Measurements from ENCODE around the gene TSSK6. TPM values are rescaled to one million over a fixed set of nuclear protein-coding genes. Genes with fewer than 3 reads are reported as not detected.

TSSK6 gene
- total and polyA plus RNA-seq, 4 experiments from 2014 or later, result 1.1 to 10.4 (median 5.8) TPM

DNA sequence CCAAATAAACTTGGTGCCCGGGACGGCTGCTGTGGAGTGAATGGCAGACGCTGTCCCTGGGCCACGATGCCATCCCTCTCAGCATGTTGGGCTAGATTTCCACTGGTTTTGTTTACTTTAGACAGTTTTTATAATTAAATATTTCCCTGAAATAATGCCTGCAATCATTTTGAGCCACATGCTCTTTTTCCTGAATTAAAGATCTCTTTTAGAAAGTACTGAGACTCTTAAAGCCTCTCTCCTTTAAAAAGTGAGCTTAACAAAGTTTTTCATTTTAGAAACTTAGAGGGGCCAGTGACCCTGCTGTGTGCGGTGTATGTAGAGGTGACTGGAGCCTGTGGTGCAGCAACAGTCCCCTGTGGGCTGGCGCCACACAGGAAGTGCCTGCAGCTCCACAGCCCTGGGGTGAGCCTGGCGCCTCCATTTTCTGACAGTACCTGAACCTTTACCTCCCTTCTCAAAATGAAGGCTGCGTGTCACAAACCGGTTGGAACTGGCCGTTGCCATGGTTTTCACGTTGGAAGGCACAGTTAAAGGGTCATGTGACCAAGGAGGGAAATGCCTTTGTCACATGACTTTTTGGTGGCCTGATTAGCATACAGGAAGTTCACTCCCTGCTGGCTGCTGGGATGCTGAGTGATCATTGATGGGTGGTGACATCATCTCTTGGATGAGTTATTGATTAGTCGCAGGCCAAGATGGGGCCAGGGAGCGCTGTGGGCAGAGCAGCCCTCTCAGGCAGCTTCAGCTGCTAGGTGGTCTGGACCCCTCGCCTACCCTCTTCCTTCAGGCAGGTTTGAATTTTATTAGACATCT, 26.3 kb downstream of the TSSK6 start:
- Mint-ChIP-seq H3K4me3 (peak overlapping the region; percentile 68 to 87 (median 78)), H3K27ac (peak overlapping the region; percentile 98 to 100 (median 100)), H3K36me3 (peaks cover 10 to 27% of the 10 kb centered on the region in 2 donors), H3K27me3 (no peaks in the 10 kb centered on the region), H3K9me3 (no peaks in the 10 kb centered on the region), H3K4me1 (peaks cover 29 to 67% (median 47%) of the 10 kb centered on the region in 4 donors)
- ChIA-PET POLR2A (ENCODE audit: partially characterized antibody) (interaction anchor here (0.7 to 5.7 kb wide), 24 partner anchors 10 to 303 kb away, joined by 3 to 134 read pairs (median 6); partner anchors contain the start of genes BORCS8, GATAD2A, NDUFA13 and RFXANK), CTCF (ENCODE audit: partially characterized antibody) (interaction anchor here (0.6 to 10.9 kb wide), 14 partner anchors 17 to 264 kb away, joined by 3 to 287 read pairs (median 12); partner anchors contain the start of gene GATAD2A)
- no peaks in the 10 kb centered on the region for H3K9me3 ChIP-seq (ENCODE audit: control insufficient read depth in 1 of 2, low read length in 2 of 2)
- H3K36me3 ChIP-seq (ENCODE audit: insufficient read depth, low read length), result peaks cover 16% of the 10 kb centered on the region
- H3K4me3 ChIP-seq (ENCODE audit: low read length in 2 of 2), result peak overlapping the region; percentile 9 to 37
- no peaks in the 10 kb centered on the region for H3K27me3 ChIP-seq (ENCODE audit: insufficient read depth, low read length)
- H3K27ac ChIP-seq (ENCODE audit: low read depth, low read length), result peak overlapping the region; percentile 80
- intact Hi-C loops (cut with micrococcal nuclease), result loop anchor here (1.0 to 5.0 kb wide), 6 partner anchors 27 to 169 kb away; partner anchors contain the start of genes GATAD2A, MAU2, NDUFA13 and SUGP1
- H3K4me1 ChIP-seq (ENCODE audit: insufficient read depth, low read length), result peaks cover 54% of the 10 kb centered on the region
- DNase-seq, result peak; percentile 93 to 99 (median 95)

DNA sequence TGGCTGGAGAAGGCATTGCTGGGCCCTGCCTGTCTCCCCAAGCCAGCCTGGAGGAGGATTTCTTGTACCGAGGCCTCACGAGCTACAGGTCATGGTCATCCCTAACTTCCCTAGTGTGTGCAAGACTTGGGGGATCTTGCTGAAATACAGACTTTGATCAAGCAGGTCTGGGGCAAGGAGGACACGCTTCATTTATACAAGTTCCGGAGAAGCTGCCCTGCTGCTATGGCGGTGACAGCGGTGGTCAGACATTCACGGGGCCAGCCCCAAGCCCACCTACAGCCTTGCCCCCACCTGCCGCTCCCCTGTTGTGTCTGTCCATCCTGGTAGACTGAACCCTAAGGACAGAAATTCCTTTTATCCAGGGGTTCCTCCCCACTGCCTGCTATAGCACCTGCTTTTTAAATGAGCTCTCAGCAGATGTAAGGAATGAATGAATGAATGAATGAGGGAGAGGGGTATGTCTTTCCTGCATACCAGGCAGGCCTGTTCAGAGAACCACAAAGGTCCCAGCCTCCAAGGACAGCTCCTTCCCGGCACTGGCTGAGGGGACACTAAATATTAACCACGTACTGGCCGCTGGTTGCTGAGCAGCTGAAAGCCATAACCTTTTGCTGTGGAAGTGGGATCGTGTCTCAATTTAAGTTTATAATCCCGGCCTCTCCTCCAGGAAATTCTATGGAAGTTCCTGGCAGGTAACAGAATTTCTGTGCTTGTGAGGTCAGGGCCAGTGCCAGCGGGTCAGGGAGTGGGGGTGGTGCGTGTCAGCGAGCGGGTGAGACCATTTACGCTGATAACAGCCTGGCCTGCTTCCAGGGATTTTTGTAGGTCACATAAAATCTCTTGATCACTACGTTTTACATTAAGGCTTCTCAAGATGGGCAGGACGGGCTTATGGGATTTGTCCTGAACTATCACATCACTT, 27.1 kb downstream of the TSSK6 start:
- ChIA-PET CTCF (ENCODE audit: partially characterized antibody) (interaction anchor here (0.6 to 10.9 kb wide), 10 partner anchors 13 to 263 kb away, joined by 3 to 287 read pairs (median 10); partner anchors contain the start of gene GATAD2A), POLR2A (ENCODE audit: partially characterized antibody) (interaction anchor here (0.6 to 5.7 kb wide), 21 partner anchors 10 to 180 kb away, joined by 3 to 134 read pairs (median 5); partner anchors contain the start of genes GATAD2A, NDUFA13, TSSK6 and ZNF101)
- Histone ChIP-seq H3K9me3 (ENCODE audit: control insufficient read depth in 1 of 2, low read length in 2 of 2) (no peaks in the 10 kb centered on the region), H3K36me3 (ENCODE audit: insufficient read depth, low read length) (peaks cover 11% of the 10 kb centered on the region), H3K27me3 (ENCODE audit: insufficient read depth, low read length) (no peaks in the 10 kb centered on the region), H3K27ac (ENCODE audit: low read depth, low read length) (peak overlapping the region; percentile 80), H3K4me1 (ENCODE audit: insufficient read depth, low read length) (peaks cover 54% of the 10 kb centered on the region), H3K4me3 (ENCODE audit: low read length in 2 of 2) (peak overlapping the region; percentile 9 to 26)
- peak in 1 of 5 donors; percentile 6 for DNase-seq
- H3K4me3 Mint-ChIP-seq, result peak overlapping the region; percentile 68 to 87 (median 78)
- intact Hi-C loops (cut with micrococcal nuclease), result loop anchor here (5.0 kb wide), 1 partner anchor 41 kb away; no protein-coding TSS in a partner anchor
- peaks cover 12 to 28% of the 10 kb centered on the region in 2 donors for H3K36me3 Mint-ChIP-seq
- peak overlapping the region; percentile 98 to 100 (median 100) for H3K27ac Mint-ChIP-seq
- H3K9me3 Mint-ChIP-seq, result no peaks in the 10 kb centered on the region
- no peaks in the 10 kb centered on the region for H3K27me3 Mint-ChIP-seq
- H3K4me1 Mint-ChIP-seq, result peaks cover 29 to 69% (median 50%) of the 10 kb centered on the region in 4 donors

DNA sequence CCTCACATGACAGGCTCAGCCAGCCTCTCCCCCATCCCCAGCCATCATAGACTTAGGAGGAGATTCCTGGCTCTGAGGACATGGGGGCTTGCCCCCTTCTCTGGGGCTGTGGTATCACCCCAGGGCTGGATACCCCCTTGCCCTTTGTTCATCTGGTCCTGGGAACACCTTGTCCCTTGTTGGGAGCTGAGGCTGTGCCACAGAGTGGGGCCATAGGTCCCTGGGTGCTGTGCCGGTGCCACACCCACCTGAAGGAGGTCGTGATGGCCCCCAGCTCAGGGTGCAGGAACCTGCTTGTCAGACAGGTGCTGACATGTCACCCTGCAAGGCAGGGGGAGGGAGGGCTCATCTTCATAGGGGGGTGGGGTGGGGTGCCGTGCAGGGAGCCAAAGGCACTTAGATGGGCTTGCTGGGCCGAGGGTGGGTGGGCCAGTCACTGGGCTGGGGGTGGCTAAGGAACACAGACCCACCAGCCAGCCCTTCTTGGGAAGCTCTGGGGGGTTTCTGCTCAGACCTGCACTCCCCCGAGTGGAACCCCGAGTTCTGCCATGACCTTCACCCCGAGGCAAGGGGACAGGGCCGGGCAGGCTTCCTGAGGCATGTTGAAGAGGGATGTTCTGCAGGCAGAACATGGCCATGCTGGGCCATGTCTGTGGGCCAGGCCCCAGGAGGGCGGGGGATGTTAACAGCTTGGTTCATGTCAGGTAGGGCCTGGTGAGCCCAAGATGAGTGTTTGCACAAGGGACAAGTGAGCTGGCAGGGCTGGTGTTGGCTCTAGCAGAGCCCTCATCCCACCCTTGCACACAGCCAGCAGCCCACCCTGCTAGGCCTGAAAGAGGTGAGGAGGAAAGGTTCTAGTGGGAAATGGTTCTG, 28.0 kb downstream of the TSSK6 start:
- H3K9me3 ChIP-seq (ENCODE audit: control insufficient read depth in 1 of 2, low read length in 2 of 2), result no peaks in the 10 kb centered on the region
- ChIA-PET CTCF (ENCODE audit: partially characterized antibody) (interaction anchor here (0.6 to 10.9 kb wide), 6 partner anchors 8 to 122 kb away, joined by 3 to 287 read pairs (median 26); partner anchors contain the start of gene GATAD2A), POLR2A (ENCODE audit: partially characterized antibody) (interaction anchor here (0.7 to 5.7 kb wide), 8 partner anchors 9 to 181 kb away, joined by 3 to 134 read pairs (median 14); partner anchors contain the start of genes GATAD2A, NDUFA13, TSSK6 and ZNF101)
- no peaks in the 10 kb centered on the region for H3K27me3 ChIP-seq (ENCODE audit: insufficient read depth, low read length)
- intact Hi-C loops (cut with micrococcal nuclease), result loop anchor here (5.0 kb wide), 1 partner anchor 40 kb away; no protein-coding TSS in a partner anchor
- DNase-seq, result no peak
- H3K4me3 ChIP-seq (ENCODE audit: low read length in 2 of 2), result no peak overlapping the region
- H3K27ac Mint-ChIP-seq, result peak overlapping the region; percentile 98 to 100 (median 100)
- H3K9me3 Mint-ChIP-seq, result no peaks in the 10 kb centered on the region
- H3K27me3 Mint-ChIP-seq, result no peaks in the 10 kb centered on the region
- peaks cover 9 to 29% of the 10 kb centered on the region in 2 donors for H3K36me3 Mint-ChIP-seq
- H3K4me1 ChIP-seq (ENCODE audit: insufficient read depth, low read length), result peaks cover 54% of the 10 kb centered on the region
- H3K27ac ChIP-seq (ENCODE audit: low read depth, low read length), result peak overlapping the region; percentile 80
- H3K4me1 Mint-ChIP-seq, result peaks cover 29 to 78% (median 55%) of the 10 kb centered on the region in 4 donors
- H3K36me3 ChIP-seq (ENCODE audit: insufficient read depth, low read length), result peaks cover 9% of the 10 kb centered on the region
- H3K4me3 Mint-ChIP-seq, result peak overlapping the region in 4 of 8 donors; percentile 29 to 62 (median 42)

DNA sequence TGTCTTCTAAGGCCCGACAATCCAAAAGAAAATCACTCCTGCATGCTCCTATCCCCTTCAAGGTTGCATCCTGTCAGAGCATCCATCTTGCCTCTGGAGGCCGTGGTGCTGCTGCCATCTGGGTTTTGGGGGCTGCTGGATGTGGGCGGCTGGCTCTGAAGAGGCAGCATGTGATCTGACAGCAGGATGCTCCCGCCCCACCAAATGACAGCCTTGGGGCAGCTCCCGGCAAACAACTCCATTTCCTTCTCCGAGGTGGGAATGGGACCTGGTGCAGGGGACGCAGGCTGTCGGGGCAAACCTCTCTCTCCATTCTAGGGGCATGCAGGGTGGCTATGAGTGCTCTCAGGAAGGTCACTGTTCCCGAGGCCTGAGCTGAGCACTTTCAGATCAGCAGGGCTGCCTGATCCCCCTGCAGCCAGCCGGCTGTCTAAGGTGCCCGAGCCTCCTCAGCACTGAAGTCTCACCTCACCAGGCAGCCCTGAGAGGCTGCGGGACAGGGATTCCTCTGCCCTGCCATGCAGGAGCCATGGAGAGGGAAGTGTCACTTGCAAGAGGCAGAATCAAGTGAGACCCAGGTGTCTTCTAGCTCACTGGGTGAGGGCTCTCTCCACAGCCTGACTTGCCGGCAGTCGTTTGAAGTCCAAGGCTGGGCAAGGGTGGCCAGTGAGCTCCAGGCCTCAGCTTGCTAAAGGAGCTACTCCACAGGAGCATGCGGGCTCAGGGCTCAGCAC, 28.8 kb downstream of the TSSK6 start:
- Mint-ChIP-seq H3K27me3 (no peaks in the 10 kb centered on the region), H3K36me3 (peaks cover 8 to 30% of the 10 kb centered on the region in 2 donors), H3K4me3 (no peak overlapping the region), H3K4me1 (peaks cover 31 to 83% (median 55%) of the 10 kb centered on the region in 4 donors), H3K9me3 (no peaks in the 10 kb centered on the region), H3K27ac (peak overlapping the region; percentile 77 to 100 (median 88))
- Histone ChIP-seq H3K4me3 (ENCODE audit: low read length in 2 of 2) (no peak overlapping the region), H3K9me3 (ENCODE audit: control insufficient read depth in 1 of 2, low read length in 2 of 2) (no peaks in the 10 kb centered on the region), H3K36me3 (ENCODE audit: insufficient read depth, low read length) (peaks cover 4% of the 10 kb centered on the region), H3K4me1 (ENCODE audit: insufficient read depth, low read length) (peaks cover 55% of the 10 kb centered on the region), H3K27ac (ENCODE audit: low read depth, low read length) (peak overlapping the region; percentile 80), H3K27me3 (ENCODE audit: insufficient read depth, low read length) (no peaks in the 10 kb centered on the region)
- intact Hi-C loops (cut with micrococcal nuclease), result loop anchor here (5.0 kb wide), 1 partner anchor 39 kb away; no protein-coding TSS in a partner anchor
- ChIA-PET CTCF (ENCODE audit: partially characterized antibody) (interaction anchor here (10.9 kb wide), 1 partner anchor 121 kb away, joined by 287 read pairs; no protein-coding TSS in a partner anchor), POLR2A (ENCODE audit: partially characterized antibody) (interaction anchor here (2.0 to 5.7 kb wide), 4 partner anchors 25 to 122 kb away, joined by 4 to 134 read pairs (median 83); partner anchors contain the start of gene GATAD2A)
- DNase-seq, result no peak

DNA sequence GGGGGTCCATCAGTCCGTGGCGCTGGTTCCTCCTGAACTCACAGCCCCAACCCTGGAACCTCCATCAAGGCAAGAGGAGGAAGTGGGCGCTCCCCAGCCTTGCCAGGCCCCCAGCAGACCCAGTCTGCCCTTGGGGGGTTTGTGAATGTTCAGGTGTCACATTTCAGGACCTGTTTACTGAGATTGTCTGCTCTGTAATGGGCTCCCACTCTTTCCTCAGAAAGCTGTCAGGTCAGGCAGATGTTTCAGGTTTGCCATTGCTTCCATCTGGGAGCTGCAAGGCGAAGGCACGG, 29.4 kb downstream of the TSSK6 start:
- H3K27me3 Mint-ChIP-seq, result no peaks in the 10 kb centered on the region
- peaks cover 32 to 86% (median 58%) of the 10 kb centered on the region in 4 donors for H3K4me1 Mint-ChIP-seq
- ChIA-PET CTCF (ENCODE audit: partially characterized antibody) (interaction anchor here (10.9 kb wide), 1 partner anchor 120 kb away, joined by 287 read pairs; no protein-coding TSS in a partner anchor), POLR2A (ENCODE audit: partially characterized antibody) (interaction anchor here (4.1 to 5.7 kb wide), 2 partner anchors 26 to 122 kb away, joined by 20 to 134 read pairs; no protein-coding TSS in a partner anchor)
- Histone ChIP-seq H3K27ac (ENCODE audit: low read depth, low read length) (no peak overlapping the region), H3K4me1 (ENCODE audit: insufficient read depth, low read length) (peaks cover 61% of the 10 kb centered on the region), H3K36me3 (ENCODE audit: insufficient read depth, low read length) (peaks cover 5% of the 10 kb centered on the region), H3K27me3 (ENCODE audit: insufficient read depth, low read length) (no peaks in the 10 kb centered on the region), H3K9me3 (ENCODE audit: control insufficient read depth in 1 of 2, low read length in 2 of 2) (no peaks in the 10 kb centered on the region), H3K4me3 (ENCODE audit: low read length in 2 of 2) (no peak overlapping the region)
- no peak for DNase-seq
- peaks cover 8 to 30% of the 10 kb centered on the region in 2 donors for H3K36me3 Mint-ChIP-seq
- H3K4me3 Mint-ChIP-seq, result no peak overlapping the region
- H3K9me3 Mint-ChIP-seq, result no peaks in the 10 kb centered on the region
- intact Hi-C loops (cut with micrococcal nuclease), result loop anchor here (5.0 kb wide), 1 partner anchor 39 kb away; no protein-coding TSS in a partner anchor
- peak overlapping the region; percentile 49 to 100 (median 88) for H3K27ac Mint-ChIP-seq
